Osteocyte (in vitro differentiated cells): ENCODE measurements around the gene ZNF536. TPM values are rescaled to one million over a fixed set of nuclear protein-coding genes. Genes with fewer than 3 reads are reported as not detected.
"Not testable (repeated sequence)": the region's sequence is repeated elsewhere in the genome, so short reads cannot be mapped to it uniquely, and the experiment has no call there.

Experiments
- DNase-seq: peaks from one replicate; pipeline ENCODE4 v3.0.0; 2021; ENCODE audit warnings: mixed read lengths; ENCODE audit not compliant: unreplicated experiment; ENCODE audit errors: extremely low spot score
- H3K27ac Mint-ChIP-seq: one replicate; pipeline ENCODE4 v1.8.0; 2021; ENCODE audit warnings: mild to moderate bottlenecking, mixed read lengths; ENCODE audit not compliant: unreplicated experiment
- H3K27me3 Mint-ChIP-seq: one replicate; pipeline ENCODE4 v1.8.0; 2021; ENCODE audit warnings: mixed read lengths; ENCODE audit not compliant: unreplicated experiment
- H3K36me3 Mint-ChIP-seq: one replicate; pipeline ENCODE4 v1.8.0; 2021; ENCODE audit warnings: mixed read lengths; ENCODE audit not compliant: unreplicated experiment
- H3K4me1 Mint-ChIP-seq: one replicate; pipeline ENCODE4 v1.8.0; 2021; ENCODE audit warnings: mixed read lengths; ENCODE audit not compliant: unreplicated experiment
- H3K4me3 Mint-ChIP-seq: one replicate; pipeline ENCODE4 v1.8.0; 2021; ENCODE audit warnings: mild to moderate bottlenecking, moderate library complexity, mixed read lengths; ENCODE audit not compliant: unreplicated experiment
- H3K9me3 Mint-ChIP-seq: one replicate; pipeline ENCODE4 v1.8.0; 2021; ENCODE audit warnings: mixed read lengths; ENCODE audit not compliant: unreplicated experiment
- total RNA-seq: library from RNA; stranded (reverse); gene quantifications from 2 replicates; pipeline ENCODE4 v1.2.1, GENCODE V29; 2021
- TF ChIP-seq, protein P1 (sequence below): fragments of 200-600 bp; sonication (generic); IDR thresholded peaks from 2 replicates; pipeline ENCODE4 v1.5.0; 2021; ENCODE audit warnings: antibody characterized with exemption, mild to moderate bottlenecking, moderate library complexity

The ZNF536 gene
- total RNA-seq, 1 donor from 2014 or later, result not detected

DNA sequence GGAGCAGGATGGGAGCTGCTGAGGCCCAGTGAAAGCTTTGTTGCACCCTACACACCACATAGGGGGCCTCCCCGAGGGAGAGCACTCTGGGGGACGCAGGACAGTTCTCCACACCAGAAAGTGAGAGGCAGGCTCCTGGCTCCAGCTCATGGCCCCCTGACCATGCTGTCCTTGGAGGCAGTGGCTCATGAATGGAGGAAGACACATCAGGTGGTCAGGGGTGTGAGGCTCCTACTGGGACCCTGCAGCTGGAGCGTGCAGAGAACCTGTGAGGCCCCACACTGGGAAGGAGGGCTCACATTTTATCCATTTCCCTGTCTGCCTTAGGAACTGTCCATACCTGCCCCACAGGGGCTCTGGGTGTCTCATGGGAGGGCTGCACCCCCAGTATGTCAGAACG lies 85.3 kb downstream of the ZNF536 start:
- Mint-ChIP-seq H3K27me3 (no peaks in the 10 kb centered on the region), H3K36me3 (no peaks in the 10 kb centered on the region), H3K4me3 (no peak overlapping the region), H3K27ac (no peak overlapping the region), H3K4me1 (no peaks in the 10 kb centered on the region), H3K9me3 (peaks cover 4% of the 10 kb centered on the region)
- TF ChIP-seq, protein P1, sequence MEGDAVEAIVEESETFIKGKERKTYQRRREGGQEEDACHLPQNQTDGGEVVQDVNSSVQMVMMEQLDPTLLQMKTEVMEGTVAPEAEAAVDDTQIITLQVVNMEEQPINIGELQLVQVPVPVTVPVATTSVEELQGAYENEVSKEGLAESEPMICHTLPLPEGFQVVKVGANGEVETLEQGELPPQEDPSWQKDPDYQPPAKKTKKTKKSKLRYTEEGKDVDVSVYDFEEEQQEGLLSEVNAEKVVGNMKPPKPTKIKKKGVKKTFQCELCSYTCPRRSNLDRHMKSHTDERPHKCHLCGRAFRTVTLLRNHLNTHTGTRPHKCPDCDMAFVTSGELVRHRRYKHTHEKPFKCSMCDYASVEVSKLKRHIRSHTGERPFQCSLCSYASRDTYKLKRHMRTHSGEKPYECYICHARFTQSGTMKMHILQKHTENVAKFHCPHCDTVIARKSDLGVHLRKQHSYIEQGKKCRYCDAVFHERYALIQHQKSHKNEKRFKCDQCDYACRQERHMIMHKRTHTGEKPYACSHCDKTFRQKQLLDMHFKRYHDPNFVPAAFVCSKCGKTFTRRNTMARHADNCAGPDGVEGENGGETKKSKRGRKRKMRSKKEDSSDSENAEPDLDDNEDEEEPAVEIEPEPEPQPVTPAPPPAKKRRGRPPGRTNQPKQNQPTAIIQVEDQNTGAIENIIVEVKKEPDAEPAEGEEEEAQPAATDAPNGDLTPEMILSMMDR, result no peak
- no peak for DNase-seq

DNA sequence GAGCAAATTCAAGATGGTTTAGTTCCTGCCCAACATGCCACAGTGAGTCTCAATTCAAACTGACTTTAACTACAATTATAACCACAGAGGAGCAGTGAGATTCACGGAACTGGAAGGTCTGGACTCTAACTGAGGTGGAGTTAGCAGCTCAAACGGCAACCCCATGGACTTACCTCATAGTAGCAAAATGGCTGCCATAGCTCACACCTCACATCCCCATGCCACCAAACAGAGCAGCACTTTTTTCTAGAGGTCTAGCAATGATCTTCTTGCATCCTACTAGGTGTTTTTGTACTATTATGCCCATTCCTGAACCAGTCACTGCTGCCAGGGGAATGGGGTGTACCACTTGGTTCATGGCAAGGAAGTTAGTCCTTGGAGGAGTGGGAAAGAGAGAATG lies 87.7 kb downstream of the ZNF536 start:
- peaks cover 4% of the 10 kb centered on the region for H3K9me3 Mint-ChIP-seq
- H3K4me1 Mint-ChIP-seq, result no peaks in the 10 kb centered on the region
- no peak for DNase-seq
- no peaks in the 10 kb centered on the region for H3K27me3 Mint-ChIP-seq
- no peak overlapping the region for H3K27ac Mint-ChIP-seq
- TF ChIP-seq, protein P1, result no peak
- H3K4me3 Mint-ChIP-seq, result no peak overlapping the region
- no peaks in the 10 kb centered on the region for H3K36me3 Mint-ChIP-seq

DNA sequence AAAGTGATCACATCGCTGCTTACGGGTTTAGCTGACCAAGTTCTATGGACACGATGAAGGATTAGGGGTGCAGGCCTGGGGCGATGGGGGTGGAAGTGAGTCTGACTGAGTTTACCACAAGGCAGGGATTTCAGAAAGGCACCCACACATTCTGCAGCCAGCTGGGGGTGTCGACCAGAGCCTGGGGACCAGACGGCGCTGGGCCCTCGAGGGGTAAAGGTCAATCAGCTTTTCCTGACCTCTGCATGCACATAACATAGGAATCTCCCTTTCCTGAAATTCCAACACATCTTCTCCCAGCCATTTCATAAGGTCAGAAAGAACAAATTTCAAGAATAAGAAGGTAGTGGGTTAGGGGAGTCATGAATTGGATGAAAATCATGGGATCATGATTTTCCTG lies 92.0 kb downstream of the ZNF536 start:
- DNase-seq, result no peak
- no peaks in the 10 kb centered on the region for H3K4me1 Mint-ChIP-seq
- no peaks in the 10 kb centered on the region for H3K36me3 Mint-ChIP-seq
- no peaks in the 10 kb centered on the region for H3K27me3 Mint-ChIP-seq
- peaks cover 18% of the 10 kb centered on the region for H3K9me3 Mint-ChIP-seq
- TF ChIP-seq, protein P1, result no peak
- H3K4me3 Mint-ChIP-seq, result no peak overlapping the region
- no peak overlapping the region for H3K27ac Mint-ChIP-seq

DNA sequence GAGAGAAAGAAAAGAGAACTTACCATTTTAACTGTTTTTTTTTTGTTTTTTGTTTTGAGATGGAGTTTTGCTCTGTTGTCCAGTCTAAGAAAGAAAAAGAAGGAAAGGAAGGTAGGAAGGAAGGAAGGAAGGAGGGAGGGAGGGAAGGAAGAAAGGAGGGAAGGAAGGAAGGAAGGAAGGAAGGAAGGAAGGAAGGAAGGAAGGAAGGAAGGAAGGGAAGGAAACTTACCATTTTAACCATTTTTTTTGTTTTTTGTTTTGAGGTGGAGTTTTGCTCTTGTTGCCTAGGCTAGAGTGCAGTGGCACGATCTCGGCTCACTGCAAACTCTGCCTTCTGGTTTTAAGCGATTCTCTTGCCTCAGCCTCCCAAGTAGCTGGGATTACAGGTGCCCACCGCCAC lies 94.4 kb downstream of the ZNF536 start:
- not testable (repeated sequence) for H3K4me1 Mint-ChIP-seq, H3K4me3 Mint-ChIP-seq, DNase-seq, H3K27me3 Mint-ChIP-seq, H3K36me3 Mint-ChIP-seq, H3K27ac Mint-ChIP-seq
- H3K9me3 Mint-ChIP-seq, result peaks cover 18% of the 10 kb centered on the region

DNA sequence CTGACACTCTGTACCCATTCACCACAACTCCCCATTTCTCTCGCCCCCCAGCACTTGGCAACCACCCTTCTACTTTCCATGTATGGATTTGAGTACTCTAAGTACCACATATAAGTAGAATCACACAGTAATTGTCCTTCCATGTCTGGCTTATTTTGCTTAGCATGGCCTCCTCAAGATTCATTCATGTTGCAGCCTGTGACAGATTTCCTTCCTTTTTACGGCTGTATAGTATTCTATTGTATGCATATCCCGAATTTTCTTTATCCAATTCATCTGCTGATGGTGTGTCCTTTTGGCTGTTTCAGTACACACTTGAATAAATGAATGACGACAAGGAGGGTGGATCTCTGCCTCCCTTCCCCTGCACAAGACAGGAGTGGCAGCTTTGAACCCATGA lies 95.1 kb downstream of the ZNF536 start:
- Mint-ChIP-seq H3K36me3 (no peaks in the 10 kb centered on the region), H3K4me1 (no peaks in the 10 kb centered on the region), H3K27ac (no peak overlapping the region), H3K27me3 (no peaks in the 10 kb centered on the region), H3K4me3 (no peak overlapping the region), H3K9me3 (peaks cover 18% of the 10 kb centered on the region)
- DNase-seq, result no peak
- TF ChIP-seq, protein P1, result no peak

DNA sequence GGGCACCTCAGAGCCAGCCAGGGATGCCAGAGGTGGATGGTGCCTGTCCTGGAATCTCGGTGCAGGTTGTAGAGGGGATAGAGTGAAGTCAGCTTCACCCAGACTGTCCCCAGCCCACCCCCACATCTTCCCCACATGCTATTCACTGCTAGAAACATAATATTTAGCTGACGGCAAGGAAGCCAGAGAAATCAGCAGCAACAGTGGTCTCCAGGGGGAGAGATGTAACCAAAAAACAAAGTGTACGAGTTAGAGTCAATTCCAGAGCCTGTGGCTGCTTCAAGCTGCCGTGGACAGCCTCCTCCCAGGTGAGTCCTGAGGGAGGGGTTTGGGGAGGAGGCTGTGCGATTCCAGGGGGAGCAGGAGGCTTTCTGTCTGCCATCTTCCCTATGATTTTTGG lies 97.6 kb downstream of the ZNF536 start:
- Mint-ChIP-seq H3K36me3 (no peaks in the 10 kb centered on the region), H3K27me3 (no peaks in the 10 kb centered on the region), H3K27ac (no peak overlapping the region), H3K4me3 (no peak overlapping the region), H3K4me1 (no peaks in the 10 kb centered on the region), H3K9me3 (peaks cover 31% of the 10 kb centered on the region)
- DNase-seq, result no peak
- TF ChIP-seq, protein P1, result no peak
